GM12892 (cell line): Measurements from ENCODE around the gene QRSL1.

Experiments used
- DNase-seq: peaks from one replicate; pipeline ENCODE4 v3.0.0; 2011; ENCODE audit not compliant: insufficient read length
- FAIRE-seq: peaks from 2 replicates; lab custom pipeline; 2011; peaks lifted over from hg19 to GRCh38; lab: Jason Lieb, UNC
- POLR2A ChIP-seq: IDR thresholded peaks from 2 replicates; pipeline ENCODE4 v1.6.1; 2011; ENCODE audit warnings: low read depth, low read length, control low read depth
- POLR2AphosphoS5 ChIP-seq: IDR thresholded peaks from 2 replicates; pipeline ENCODE4 v1.6.1; 2011; ENCODE audit warnings: low read depth, low read length, control low read depth
- TAF1 ChIP-seq: IDR thresholded peaks from 2 replicates; pipeline ENCODE4 v1.6.1; 2011; ENCODE audit warnings: low read depth, mild to moderate bottlenecking, control low read depth, low read length, borderline replicate concordance

QRSL1 gene

DNA sequence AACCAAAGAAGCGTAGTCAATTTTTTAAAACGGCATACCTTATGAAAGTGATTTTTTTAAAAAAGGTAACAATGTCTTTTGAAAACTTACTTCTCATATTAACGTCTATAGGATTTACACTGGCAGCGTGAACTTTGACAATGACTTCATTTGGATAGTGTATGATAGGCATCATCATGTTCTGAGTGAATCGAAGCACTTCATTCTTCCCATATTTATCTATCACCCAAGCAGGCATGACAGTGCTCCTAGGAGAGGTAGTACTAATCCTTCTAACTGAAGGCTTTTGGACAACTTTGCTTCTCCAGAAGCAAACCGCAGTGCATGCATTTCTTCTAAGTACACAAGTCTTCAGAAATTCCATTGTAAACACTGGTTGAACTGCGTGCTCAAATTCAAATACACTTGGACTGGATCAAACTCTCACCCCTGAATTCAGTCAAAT, 698 bp upstream of the QRSL1 start:
- FAIRE-seq: no peak
- TF ChIP-seq TAF1: no peak
- TF ChIP-seq POLR2A: no peak
- TF ChIP-seq POLR2AphosphoS5: no peak
- DNase-seq: no peak

DNA sequence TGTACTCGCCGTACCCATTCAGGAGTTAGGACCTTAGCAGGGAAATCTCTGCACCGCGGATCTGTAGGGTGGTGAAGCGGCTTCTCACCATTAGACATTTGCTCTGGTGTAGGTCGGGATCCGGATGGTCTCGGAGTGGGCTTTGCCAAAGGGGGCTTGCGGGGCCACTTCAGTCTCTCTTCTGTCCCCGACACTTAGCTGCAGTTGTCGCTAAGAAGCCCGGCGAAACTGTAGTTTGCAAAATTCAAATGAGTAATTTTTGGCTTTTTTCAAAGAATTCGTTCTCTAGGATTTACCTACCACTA, 433 bp downstream of the QRSL1 start:
- DNase-seq (no peak), FAIRE-seq (no peak)
- 0 out of 2 replicates have a peak, but pooled peaks have one; percentile 1 for TF ChIP-seq POLR2A
- no peak for TF ChIP-seq POLR2AphosphoS5
- TF ChIP-seq TAF1: no peak

DNA sequence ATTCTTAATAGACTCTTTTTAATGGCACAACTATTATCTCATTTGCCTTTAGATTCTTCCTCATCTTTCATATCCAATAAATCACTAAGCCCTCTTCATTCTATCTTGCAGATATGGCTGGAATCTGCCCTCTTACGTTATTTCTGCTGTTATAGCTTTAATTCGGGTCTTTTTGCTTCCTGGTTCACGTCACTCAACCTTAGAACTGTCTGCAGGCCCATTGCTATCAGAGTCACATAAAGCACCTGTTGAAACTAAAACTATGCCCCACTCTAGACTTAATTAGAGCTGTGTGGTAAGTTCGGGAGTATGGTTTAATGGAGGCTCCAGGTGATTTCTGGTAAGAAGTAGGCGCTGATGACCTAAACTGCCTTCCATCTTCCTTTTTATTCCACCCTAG, 988 bp downstream of the QRSL1 start:
- TF ChIP-seq POLR2AphosphoS5 (no peak), TAF1 (no peak), POLR2A (no peak)
- FAIRE-seq: no peak

DNA sequence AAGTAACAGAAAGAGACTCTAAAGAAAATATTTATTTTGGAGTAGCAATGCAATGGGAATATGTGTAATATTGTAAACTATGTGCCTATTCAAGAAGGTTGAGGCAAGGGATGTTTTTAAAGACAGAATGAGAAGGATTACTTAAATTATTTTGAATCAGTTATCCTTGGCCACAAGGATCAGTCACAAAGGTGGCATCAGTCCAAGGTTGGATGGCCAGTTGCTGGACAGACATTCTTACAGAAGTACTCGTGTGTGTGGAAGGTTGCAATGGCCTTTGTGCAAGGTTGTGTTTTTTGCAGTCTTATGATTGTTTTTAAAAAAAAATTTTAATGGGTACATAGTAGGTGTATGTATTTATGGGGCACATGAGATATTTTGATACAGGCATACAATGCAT, 2.0 kb downstream of the QRSL1 start:
- no peak for FAIRE-seq
- no peak for DNase-seq
- TF ChIP-seq POLR2A: no peak
- TF ChIP-seq POLR2AphosphoS5: no peak
- no peak for TF ChIP-seq TAF1

More for the DNA sequence above, 988 bp downstream of the QRSL1 start:
- DNase-seq: no peak

DNA sequence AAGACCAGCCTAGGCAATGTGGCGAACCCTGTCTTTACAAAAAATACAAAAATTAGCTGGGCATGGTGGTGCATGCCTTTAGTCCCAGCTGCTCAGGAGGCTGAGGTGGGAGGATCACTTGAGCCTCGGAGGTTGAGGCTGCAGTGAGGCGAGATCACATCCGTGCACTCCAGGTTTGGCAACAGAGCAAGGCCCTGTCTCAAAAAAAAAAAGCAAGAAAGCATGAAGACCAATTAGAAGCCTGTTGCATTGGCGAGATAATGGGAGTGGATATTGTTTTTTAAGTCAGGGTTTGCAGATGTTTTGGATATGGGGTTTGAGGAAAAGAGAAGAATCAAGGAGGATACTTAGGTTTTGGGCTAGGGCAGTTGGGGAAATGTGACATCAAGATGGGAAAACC, 5.2 kb downstream of the QRSL1 start:
- DNase-seq (no peak), FAIRE-seq (no peak)

DNA sequence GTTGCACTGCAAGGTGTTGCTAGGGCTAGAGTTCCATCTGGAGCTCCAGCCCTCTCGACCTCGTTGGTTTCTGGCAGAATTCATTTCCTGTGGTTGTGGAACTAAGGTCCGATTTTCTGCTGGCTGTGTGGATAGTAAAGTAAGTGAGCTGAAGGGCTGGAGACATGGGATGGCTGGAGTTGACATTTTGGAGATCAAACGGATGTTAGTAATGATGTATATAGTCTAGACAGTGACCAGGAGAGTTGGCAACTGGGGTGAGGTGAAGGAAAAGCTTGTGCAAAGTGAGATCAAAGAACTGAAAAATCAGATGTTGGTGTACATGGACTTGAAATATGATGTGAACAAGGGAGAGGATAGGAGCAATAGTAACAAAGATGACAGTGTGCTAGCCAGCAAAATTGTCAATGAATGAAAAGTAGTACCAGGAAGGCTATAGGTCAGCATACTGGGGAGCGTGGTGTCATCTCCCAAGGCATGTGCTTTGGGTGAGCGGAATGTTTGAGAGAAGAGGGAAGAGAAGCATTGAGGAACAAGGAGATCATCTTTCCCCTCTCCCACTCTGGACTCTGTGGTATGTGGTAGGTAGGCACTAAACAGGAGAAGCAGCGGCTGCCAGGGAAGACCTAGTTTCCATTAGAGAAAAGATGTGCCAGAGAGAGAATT, 7.8 kb downstream of the QRSL1 start:
- no peak for TF ChIP-seq TAF1
- TF ChIP-seq POLR2A: no peak
- no peak for TF ChIP-seq POLR2AphosphoS5
- DNase-seq (no peak), FAIRE-seq (peak; percentile 95)

More for the DNA sequence above, 5.2 kb downstream of the QRSL1 start:
- TF ChIP-seq TAF1 (no peak), POLR2AphosphoS5 (no peak), POLR2A (no peak)

DNA sequence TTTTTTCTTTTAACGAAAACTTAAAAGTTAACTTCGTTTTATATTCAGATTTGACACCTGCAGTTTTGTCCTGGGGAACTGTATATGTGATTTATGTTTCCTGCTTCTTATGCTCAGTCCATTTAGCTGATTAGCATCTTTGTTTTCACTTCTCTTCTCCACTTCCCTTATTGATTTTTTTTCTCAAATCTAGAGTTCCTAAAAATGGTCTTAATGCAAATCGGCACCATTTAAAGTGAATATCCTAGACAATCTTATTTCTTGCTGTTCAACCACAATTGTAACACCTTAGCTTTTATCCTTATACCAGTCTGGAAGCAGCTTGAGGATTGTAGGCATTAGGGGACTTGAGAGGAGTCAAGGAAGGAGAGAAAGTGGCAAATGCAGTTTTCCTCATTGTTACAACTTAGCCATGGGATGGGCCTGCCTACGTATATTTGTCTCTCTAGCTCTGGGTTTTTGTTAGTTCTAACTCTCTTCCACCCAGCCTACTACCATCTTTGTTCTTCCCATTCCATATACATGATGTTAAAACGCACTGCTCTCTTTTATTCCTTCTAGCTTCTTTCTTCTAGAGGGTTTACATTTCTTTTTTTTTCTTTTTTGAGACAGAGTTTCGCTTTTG, 8.5 kb downstream of the QRSL1 start:
- no peak for FAIRE-seq
- no peak for DNase-seq
- TF ChIP-seq POLR2AphosphoS5 (no peak), TAF1 (no peak), POLR2A (no peak)

DNA sequence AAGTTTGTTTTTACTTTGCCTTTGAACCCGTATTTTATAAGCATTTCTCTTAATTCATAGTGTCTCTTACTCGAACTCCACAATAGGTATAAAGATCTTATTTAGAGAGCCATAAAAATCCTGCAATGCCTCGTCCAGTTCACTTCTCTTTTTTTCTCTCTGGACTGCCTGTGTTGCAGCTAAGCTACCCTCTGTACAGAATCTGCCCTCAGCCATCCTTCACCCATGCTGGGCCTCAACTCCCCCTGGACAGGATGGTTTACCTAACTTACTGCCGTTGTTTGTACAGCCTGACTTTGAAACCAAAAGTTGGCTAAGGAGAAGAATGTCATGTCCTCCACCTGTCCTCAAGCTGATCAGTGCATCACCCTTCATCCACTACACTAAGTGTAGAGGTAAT, 10.4 kb downstream of the QRSL1 start:
- DNase-seq: no peak
- TF ChIP-seq TAF1 (no peak), POLR2AphosphoS5 (no peak), POLR2A (no peak)
- FAIRE-seq: peak; percentile 57

DNA sequence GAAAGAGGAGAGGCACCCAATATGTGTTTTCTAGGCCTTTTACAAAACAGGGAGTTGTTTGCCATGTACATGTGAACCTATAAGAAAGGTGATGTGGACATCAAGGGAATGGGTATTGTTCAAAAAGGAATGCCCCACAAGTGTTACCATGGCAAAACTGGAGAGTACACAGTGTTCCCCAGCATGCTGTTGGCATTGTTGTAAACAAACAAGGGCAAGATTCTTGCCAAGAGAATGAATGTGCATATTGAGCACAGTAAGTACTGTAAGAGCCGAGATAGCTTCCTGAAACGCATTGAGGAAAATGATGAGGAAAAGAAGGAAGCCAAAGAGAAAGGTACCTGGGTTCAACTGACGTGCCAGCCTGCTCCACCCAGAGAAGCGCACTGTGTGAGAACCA, 13.1 kb downstream of the QRSL1 start:
- DNase-seq: no peak
- no peak for FAIRE-seq
- no peak for TF ChIP-seq POLR2A
- TF ChIP-seq TAF1: no peak
- no peak for TF ChIP-seq POLR2AphosphoS5

DNA sequence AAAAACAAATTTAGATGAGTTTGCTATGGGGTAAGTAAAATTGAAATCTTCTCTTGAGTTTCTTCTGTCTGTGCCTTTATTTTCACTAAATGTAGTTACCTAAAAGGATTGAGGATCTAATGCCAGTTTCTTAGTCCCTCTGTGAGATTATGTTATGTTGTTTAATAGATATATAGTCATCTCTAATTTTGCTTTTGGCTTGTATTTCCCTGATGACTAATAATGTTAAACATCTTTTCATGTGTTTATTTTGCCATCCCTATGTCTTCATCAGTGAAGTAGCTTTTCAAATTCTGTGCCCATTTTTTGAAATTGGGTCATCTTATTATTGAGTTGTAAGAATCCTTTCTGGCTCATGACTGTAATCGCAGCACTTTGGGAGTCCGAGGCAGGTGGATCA, 13.7 kb downstream of the QRSL1 start:
- FAIRE-seq (no peak), DNase-seq (no peak)
- TF ChIP-seq POLR2A (no peak), POLR2AphosphoS5 (no peak), TAF1 (no peak)

DNA sequence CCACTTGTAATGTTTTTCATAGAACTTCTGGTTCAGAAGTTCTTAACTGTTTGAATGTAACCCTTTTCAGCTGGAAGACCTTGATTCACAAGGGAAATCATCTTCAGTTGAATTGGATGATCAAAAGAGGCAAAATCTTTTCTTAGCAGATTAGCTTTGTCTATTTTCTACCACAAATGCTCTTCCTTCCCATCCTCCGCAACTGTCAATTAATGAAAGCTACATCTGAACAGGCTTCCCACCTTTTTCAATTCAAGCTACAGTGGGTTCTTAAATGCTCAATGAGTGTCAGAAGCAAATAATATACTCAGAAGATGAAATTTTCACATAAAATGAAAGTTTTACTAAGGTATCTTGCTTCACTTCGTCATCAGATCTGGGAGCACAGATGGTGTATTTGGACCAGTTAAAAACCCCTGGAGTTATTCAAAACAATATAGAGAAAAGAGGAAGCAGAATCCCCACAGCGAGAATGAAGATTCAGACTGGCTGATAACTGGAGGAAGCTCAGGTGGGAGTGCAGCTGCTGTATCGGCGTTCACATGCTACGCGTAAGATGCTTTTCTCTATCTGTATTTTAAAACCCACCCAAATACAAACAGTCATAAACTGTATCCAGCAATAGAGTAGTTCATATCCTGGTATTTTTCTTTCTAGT, 19.4 kb downstream of the QRSL1 start:
- peak; percentile 54 for FAIRE-seq
- TF ChIP-seq POLR2AphosphoS5: no peak
- TF ChIP-seq POLR2A: no peak
- DNase-seq: no peak

DNA sequence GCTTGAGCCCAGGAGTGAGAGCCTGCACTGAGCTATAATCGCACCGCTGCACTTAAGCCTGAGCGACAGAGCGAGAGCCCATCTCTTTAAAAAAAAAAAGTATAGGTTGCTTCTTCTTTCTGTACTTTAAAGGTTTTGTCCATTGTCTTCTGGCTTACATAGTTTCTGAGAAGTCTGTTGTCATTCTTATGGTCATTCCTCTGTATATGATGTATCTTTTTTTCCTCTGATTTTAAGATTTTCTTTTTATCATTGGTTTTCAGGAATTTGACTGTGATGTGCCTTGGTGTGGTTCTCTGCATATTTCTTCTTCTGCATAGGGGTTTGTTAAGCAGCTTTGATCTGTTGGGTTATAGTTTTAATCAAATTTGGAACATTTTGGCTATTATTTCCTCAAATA, 29.1 kb downstream of the QRSL1 start:
- no peak for TF ChIP-seq POLR2AphosphoS5
- TF ChIP-seq TAF1: no peak
- TF ChIP-seq POLR2A: no peak
- DNase-seq: no peak
- no peak for FAIRE-seq

DNA sequence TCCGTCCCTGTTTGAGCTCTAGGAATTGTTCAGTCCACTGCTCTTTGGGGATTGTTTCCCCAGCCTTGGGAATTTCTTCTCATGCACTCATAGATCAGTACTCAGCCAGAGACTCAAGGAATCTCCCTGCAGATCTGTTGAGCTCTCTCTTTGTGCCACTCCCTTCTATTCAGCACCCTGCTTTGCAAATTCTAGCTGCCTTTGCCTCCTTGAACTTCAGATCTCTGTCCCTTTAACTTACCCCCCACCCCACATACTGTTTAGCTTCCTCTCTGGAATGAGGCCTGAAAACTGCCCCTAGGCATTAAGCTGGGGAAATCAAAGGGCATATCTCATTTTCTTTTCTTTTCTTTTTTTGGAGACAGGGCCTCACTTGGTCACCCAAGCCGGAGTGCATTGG, 30.5 kb downstream of the QRSL1 start:
- TF ChIP-seq POLR2AphosphoS5: no peak
- TF ChIP-seq POLR2A: no peak
- no peak for TF ChIP-seq TAF1
- DNase-seq (no peak), FAIRE-seq (no peak)
